Fibroblast of mammary gland (primary cell): Measurements from ENCODE around the gene TRAF3.

Source experiments
- DNase-seq: peaks from one replicate; pipeline ENCODE4 v3.0.0-alpha.2; 2010; ENCODE audit warnings: low read depth
- H3K4me3 ChIP-seq: 2 replicates; pipeline ENCODE4 v1.5.1; 2011; ENCODE audit warnings: low read depth, mild to moderate bottlenecking, low read length, moderate library complexity; ENCODE audit not compliant: control insufficient read depth
- TF ChIP-seq, protein P1 (sequence below): conservative IDR thresholded peaks from 2 replicates; pipeline ENCODE4 v1.5.1; 2011; ENCODE audit warnings: low read depth, low read length, inconsistent platforms; ENCODE audit not compliant: control insufficient read depth, insufficient read depth

TRAF3 gene

DNA sequence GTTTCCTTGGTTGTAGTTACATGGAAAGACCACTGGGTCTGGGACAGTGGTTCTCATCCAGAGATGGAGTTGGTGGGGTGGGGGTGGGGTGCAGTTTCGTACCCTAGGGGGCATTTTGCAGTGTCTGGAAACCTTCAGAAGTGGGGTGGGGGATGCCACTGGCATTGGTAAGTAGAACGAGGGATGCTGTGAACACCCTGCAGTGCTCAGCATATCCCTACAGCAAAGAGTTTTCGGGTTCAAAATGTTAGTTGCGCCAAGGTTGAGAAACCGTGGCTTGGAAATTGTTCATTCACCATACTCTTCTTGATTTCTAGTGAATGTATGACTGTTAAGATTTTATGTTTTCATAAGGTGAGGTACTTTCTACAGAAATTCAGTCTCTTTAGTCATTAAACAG is 28.7 kb downstream of the TRAF3 start:
- no peak for DNase-seq
- no peak overlapping the region for H3K4me3 ChIP-seq
- TF ChIP-seq, protein P1, sequence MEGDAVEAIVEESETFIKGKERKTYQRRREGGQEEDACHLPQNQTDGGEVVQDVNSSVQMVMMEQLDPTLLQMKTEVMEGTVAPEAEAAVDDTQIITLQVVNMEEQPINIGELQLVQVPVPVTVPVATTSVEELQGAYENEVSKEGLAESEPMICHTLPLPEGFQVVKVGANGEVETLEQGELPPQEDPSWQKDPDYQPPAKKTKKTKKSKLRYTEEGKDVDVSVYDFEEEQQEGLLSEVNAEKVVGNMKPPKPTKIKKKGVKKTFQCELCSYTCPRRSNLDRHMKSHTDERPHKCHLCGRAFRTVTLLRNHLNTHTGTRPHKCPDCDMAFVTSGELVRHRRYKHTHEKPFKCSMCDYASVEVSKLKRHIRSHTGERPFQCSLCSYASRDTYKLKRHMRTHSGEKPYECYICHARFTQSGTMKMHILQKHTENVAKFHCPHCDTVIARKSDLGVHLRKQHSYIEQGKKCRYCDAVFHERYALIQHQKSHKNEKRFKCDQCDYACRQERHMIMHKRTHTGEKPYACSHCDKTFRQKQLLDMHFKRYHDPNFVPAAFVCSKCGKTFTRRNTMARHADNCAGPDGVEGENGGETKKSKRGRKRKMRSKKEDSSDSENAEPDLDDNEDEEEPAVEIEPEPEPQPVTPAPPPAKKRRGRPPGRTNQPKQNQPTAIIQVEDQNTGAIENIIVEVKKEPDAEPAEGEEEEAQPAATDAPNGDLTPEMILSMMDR: no peak

DNA sequence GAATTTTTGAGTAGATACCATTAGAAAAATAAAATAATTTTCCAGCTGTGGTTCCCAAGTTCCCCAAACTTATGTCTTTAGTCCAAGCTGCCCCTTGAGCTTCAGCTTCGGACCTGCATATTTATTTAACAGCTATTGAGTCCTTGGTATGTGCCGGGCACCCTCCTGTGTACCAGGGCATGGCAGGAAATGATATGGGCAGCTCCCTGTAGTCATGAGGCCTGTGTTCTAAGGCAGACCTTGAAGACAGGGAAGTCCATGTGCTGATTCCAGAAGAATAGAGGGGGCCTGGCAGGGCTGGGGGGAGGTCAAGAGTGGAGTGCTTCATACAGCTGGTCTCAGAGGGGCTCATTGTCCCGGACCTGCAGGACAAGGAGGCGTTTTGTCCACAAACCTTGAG is 29.2 kb downstream of the TRAF3 start:
- no peak overlapping the region for H3K4me3 ChIP-seq
- no peak for DNase-seq
- TF ChIP-seq, protein P1: no peak

DNA sequence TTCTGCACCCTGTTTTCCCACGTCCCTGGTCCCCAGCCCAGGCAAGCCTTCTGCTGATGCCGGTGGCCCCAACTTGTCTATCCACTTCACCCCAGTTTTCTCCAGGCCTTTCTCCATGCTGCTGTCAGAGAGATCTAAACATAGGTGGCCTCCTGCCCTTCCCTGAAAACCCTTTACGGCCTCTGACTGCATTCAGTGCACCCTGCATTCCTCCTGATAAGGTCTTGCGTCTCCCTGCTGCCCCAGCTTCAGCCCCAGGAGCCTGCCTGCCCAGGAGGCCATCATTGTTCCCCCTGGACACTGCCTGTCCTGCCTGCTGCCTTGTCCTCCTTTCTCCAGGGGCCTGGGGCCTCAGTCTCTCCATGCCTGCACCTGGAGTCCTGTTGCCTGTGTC is 29.8 kb downstream of the TRAF3 start:
- TF ChIP-seq, protein P1: no peak
- no peak overlapping the region for H3K4me3 ChIP-seq
- no peak for DNase-seq

DNA sequence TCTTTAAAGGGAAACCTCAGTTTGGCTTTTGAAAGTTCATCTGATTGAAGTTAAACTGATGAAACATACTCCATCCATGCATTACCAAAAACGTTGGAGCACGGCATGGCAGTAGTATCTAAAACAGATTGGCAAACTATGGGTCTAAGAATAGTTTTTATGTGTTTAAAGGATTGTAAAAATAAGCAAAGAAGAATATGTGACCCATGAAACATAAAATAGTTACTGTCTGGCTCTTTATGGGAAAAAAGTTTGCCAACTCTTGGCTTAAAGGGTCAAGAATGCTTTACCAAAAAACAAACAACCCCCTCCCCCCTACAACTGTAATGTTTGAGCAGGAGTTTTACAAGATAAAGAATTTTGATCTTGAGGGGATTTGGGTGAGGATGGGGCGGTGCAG is 32.6 kb downstream of the TRAF3 start:
- H3K4me3 ChIP-seq: no peak overlapping the region
- TF ChIP-seq, protein P1: no peak
- no peak for DNase-seq

DNA sequence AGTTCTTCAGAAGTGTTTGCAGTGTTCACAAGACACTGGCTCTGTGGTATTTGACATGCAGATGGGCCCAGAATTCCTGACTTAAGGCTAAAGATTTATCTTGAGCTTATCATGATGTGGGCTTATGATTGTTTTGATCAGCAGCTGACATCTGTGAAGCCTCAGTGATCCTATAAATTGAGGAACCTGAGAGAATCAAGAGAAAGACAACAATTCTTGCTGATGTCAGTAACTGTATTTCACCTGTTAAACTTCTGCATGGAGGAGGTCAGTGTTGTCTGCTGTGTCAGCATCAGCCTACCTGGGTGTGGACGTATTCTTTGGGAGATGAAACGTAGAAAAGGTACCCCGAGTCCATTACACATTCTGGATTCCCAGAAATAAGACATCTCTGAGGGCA is 33.3 kb downstream of the TRAF3 start:
- TF ChIP-seq, protein P1: no peak
- DNase-seq: no peak
- H3K4me3 ChIP-seq: no peak overlapping the region

DNA sequence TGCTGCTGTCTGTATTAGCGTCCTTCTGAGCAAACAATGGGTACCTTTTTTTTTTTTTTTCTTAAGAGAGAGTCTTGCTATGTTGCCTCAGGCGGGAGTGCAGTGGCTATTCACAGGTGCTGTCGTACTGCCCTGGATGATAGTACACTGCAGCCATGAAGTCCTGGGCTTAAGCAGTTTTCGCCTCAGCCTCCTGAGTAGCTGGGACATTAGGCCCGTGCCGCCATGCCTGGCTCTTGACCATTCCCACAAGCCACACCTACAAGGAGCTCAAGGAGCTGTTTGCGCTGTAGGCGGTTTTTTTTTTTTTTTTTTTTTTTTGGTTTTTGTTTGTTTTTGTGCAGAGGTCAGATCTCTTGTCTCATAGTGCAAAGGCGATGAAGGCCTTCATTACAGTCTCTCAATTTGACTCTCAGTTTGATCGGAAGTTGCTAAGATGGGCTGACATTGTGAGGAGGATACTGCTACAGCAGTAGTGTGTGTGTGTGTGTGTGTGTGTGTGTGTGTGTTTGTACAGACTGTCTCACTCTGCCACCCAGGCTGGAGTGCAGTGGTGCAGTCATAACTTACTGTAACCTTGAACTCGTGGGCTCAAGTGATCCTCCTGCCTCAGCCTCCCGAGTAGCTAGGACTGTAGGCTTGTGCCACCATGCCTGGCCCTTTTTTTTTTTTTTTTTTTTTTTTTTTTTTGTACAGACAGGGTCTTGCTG is 34.2 kb downstream of the TRAF3 start:
- no peak overlapping the region for H3K4me3 ChIP-seq
- TF ChIP-seq, protein P1: no peak
- DNase-seq: no peak

DNA sequence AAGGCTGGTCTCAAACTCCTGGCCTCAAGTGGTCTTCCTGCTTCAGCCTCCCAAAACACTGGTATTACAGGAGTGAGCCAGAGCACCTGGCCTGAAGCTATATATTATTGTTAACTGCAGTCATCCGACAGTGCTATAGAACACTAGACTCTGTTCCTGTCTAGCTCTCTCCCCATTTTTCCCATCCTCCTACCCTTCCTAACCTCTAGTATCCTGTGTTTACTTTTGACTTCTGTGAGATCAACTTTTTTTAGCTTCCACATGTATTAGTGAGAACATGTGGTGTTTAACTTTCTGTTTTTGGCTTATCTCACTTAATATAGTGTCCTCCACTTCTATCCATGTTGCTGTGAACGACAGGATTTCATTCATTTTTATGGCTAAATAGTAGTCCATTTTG is 34.7 kb downstream of the TRAF3 start:
- TF ChIP-seq, protein P1: no peak
- no peak for DNase-seq
- H3K4me3 ChIP-seq: no peak overlapping the region
